ENCODE measurements around the gene PLCB1.

PLCB1 gene

GRCh38 chr20:8203366-8203765 lies 71.3 kb downstream of the PLCB1 start:
- in situ Hi-C loops (cut with HindIII; ENCODE audit: low sequenced_read_pairs): no loop called here
- no peak for TF ChIP-seq CTCF (IDR thresholded peaks at IDR 0.05; ENCODE audit: low read depth, low read length)

GRCh38 chr20:8205996-8206395 lies 73.9 kb downstream of the PLCB1 start:
- no peak for TF ChIP-seq CTCF (IDR thresholded peaks at IDR 0.05; ENCODE audit: low read depth, low read length)
- no peak overlapping the region for H3K4me3 ChIP-seq (ENCODE audit: low read depth, low read length)
- DNase-seq (ENCODE audit: low read depth, low spot score): no peak
- in situ Hi-C loops (cut with HindIII; ENCODE audit: low sequenced_read_pairs): no loop called here

More at GRCh38 chr20:8203366-8203765, 71.3 kb downstream of the PLCB1 start:
- no peak overlapping the region for H3K4me3 ChIP-seq (ENCODE audit: low read depth, low read length)
- no peak for DNase-seq (ENCODE audit: low read depth, low spot score)

GRCh38 chr20:8208226-8208625 lies 76.2 kb downstream of the PLCB1 start:
- DNase-seq (ENCODE audit: low read depth, low spot score): no peak
- in situ Hi-C loops (cut with HindIII; ENCODE audit: low sequenced_read_pairs): no loop called here
- no peak overlapping the region for H3K4me3 ChIP-seq (ENCODE audit: low read depth, low read length)
- no peak for TF ChIP-seq CTCF (IDR thresholded peaks at IDR 0.05; ENCODE audit: low read depth, low read length)

- no peak overlapping the region for H3K4me3 ChIP-seq (ENCODE audit: low read depth, low read length)
- in situ Hi-C loops (cut with HindIII; ENCODE audit: low sequenced_read_pairs): no loop called here
- DNase-seq (ENCODE audit: low read depth, low spot score): peak; percentile 25
- TF ChIP-seq CTCF (IDR thresholded peaks at IDR 0.05; ENCODE audit: low read depth, low read length): no peak
These were observed 77.0 kb downstream of the PLCB1 start for GRCh38 chr20:8209061-8209460.

GRCh38 chr20:8210749-8211148 lies 78.7 kb downstream of the PLCB1 start:
- no peak for DNase-seq (ENCODE audit: low read depth, low spot score)
- in situ Hi-C loops (cut with HindIII; ENCODE audit: low sequenced_read_pairs): no loop called here
- H3K4me3 ChIP-seq (ENCODE audit: low read depth, low read length): no peak overlapping the region
- no peak for TF ChIP-seq CTCF (IDR thresholded peaks at IDR 0.05; ENCODE audit: low read depth, low read length)

GRCh38 chr20:8212286-8212685 lies 80.2 kb downstream of the PLCB1 start:
- H3K4me3 ChIP-seq (ENCODE audit: low read depth, low read length): no peak overlapping the region
- DNase-seq (ENCODE audit: low read depth, low spot score): no peak
- in situ Hi-C loops (cut with HindIII; ENCODE audit: low sequenced_read_pairs): no loop called here
- TF ChIP-seq CTCF (IDR thresholded peaks at IDR 0.05; ENCODE audit: low read depth, low read length): no peak

GRCh38 chr20:8213270-8213669 lies 81.2 kb downstream of the PLCB1 start:
- no peak for DNase-seq (ENCODE audit: low read depth, low spot score)
- in situ Hi-C loops (cut with HindIII; ENCODE audit: low sequenced_read_pairs): no loop called here
- no peak overlapping the region for H3K4me3 ChIP-seq (ENCODE audit: low read depth, low read length)
- no peak for TF ChIP-seq CTCF (IDR thresholded peaks at IDR 0.05; ENCODE audit: low read depth, low read length)

All from astrocyte of the spinal cord (primary cell).